ENCODE data around the gene C17orf114.

The C17orf114 gene

GRCh38 chr17:4788159-4788806, 13.8 kb downstream of the C17orf114 start:
- DNase-seq (ENCODE audit: low read depth in 1 of 2, low spot score in 1 of 2): no peak

- no peak for DNase-seq (ENCODE audit: low read depth in 1 of 2, low spot score in 1 of 2)
These were observed 15.6 kb downstream of the C17orf114 start for GRCh38 chr17:4786516-4786915.

- DNase-seq (ENCODE audit: low read depth in 1 of 2, low spot score in 1 of 2): no peak
These were observed 16.0 kb downstream of the C17orf114 start, which contains the start of gene VMO1 for GRCh38 chr17:4786106-4786511. Gene VMO1 (minus strand): TSS chr17:4786364. CDS start chr17:4786352, 12 bp downstream.

GRCh38 chr17:4785311-4786105, 16.6 kb downstream of the C17orf114 start:
- no peak for DNase-seq (ENCODE audit: low read depth in 1 of 2, low spot score in 1 of 2)

- DNase-seq (ENCODE audit: low read depth in 1 of 2, low spot score in 1 of 2): no peak
These were observed 19.5 kb downstream of the C17orf114 start for GRCh38 chr17:4782652-4783051.

GRCh38 chr17:4780325-4780955, 21.7 kb downstream of the C17orf114 start:
- DNase-seq (ENCODE audit: low read depth in 1 of 2, low spot score in 1 of 2): no peak

GRCh38 chr17:4777969-4778760, 24.0 kb downstream of the C17orf114 start:
- DNase-seq (ENCODE audit: low read depth in 1 of 2, low spot score in 1 of 2): no peak

GRCh38 chr17:4772235-4772613, 29.9 kb downstream of the C17orf114 start:
- no peak for DNase-seq (ENCODE audit: low read depth in 1 of 2, low spot score in 1 of 2)

GRCh38 chr17:4771519-4772234, 30.5 kb downstream of the C17orf114 start, which contains the start of gene TM4SF5:
Gene TM4SF5 (plus strand): TSS chr17:4771886. CDS start chr17:4771923, 37 bp downstream.
- no peak for DNase-seq (ENCODE audit: low read depth in 1 of 2, low spot score in 1 of 2)

GRCh38 chr17:4769628-4770027, 32.5 kb downstream of the C17orf114 start:
- DNase-seq (ENCODE audit: low read depth in 1 of 2, low spot score in 1 of 2): no peak

- DNase-seq (ENCODE audit: low read depth in 1 of 2, low spot score in 1 of 2): no peak
These were observed 33.8 kb downstream of the C17orf114 start for GRCh38 chr17:4768298-4768697.

GRCh38 chr17:4766723-4767122, 35.4 kb downstream of the C17orf114 start:
- DNase-seq (ENCODE audit: low read depth in 1 of 2, low spot score in 1 of 2): no peak

GRCh38 chr17:4766201-4766600, 35.9 kb downstream of the C17orf114 start:
- no peak for DNase-seq (ENCODE audit: low read depth in 1 of 2, low spot score in 1 of 2)

GRCh38 chr17:4764595-4764994, 37.5 kb downstream of the C17orf114 start:
- no peak for DNase-seq (ENCODE audit: low read depth in 1 of 2, low spot score in 1 of 2)

GRCh38 chr17:4759776-4760236, 42.3 kb downstream of the C17orf114 start:
- no peak for DNase-seq (ENCODE audit: low read depth in 1 of 2, low spot score in 1 of 2)

GRCh38 chr17:4753392-4753791, 48.7 kb downstream of the C17orf114 start:
- no peak for DNase-seq (ENCODE audit: low read depth in 1 of 2, low spot score in 1 of 2)

- no peak for DNase-seq (ENCODE audit: low read depth in 1 of 2, low spot score in 1 of 2)
These were observed 50.2 kb downstream of the C17orf114 start for GRCh38 chr17:4751932-4752331.
